ENCODE measurements around the gene CYB561. TPM values are rescaled to one million over a fixed set of nuclear protein-coding genes. Genes with fewer than 3 reads are reported as not detected.

CYB561 gene
- total RNA-seq, 1 donor: 32.2 TPM

DNA sequence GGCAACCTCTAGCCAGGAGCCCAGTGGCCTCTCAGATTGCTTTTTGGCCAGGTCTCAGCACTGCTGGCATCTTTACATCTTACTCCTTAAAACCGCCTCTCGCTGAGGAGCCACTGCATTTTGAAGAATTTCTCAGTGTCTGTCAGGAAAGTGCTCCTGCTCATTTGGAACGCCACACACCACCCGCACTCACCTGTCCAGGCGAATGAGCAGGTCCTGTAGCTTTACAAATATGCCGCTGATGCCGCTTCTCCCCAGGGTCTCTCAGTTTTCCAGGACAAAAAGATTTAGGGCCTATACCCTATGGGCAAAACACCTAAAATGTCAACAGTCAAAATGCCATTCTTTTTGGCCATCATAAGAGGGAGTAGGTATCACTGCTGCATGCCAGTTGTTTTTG is 22.1 kb downstream of the CYB561 start:
- H3K27ac ChIP-seq (ENCODE audit: low read depth, low read length): no peak overlapping the region
- H3K4me3 ChIP-seq (ENCODE audit: insufficient read depth, low read length): no peak overlapping the region
- DNase-seq (ENCODE audit: insufficient read length, low spot score, missing footprints): peak; percentile 77
- H2AFZ ChIP-seq (ENCODE audit: low read length): no peak overlapping the region
- H3K4me1 ChIP-seq (ENCODE audit: insufficient read depth, low read length): peaks cover 3% of the 10 kb centered on the region
- H3K9me3 ChIP-seq (ENCODE audit: low read depth, low read length): no peaks in the 10 kb centered on the region
- TF ChIP-seq, protein P1, sequence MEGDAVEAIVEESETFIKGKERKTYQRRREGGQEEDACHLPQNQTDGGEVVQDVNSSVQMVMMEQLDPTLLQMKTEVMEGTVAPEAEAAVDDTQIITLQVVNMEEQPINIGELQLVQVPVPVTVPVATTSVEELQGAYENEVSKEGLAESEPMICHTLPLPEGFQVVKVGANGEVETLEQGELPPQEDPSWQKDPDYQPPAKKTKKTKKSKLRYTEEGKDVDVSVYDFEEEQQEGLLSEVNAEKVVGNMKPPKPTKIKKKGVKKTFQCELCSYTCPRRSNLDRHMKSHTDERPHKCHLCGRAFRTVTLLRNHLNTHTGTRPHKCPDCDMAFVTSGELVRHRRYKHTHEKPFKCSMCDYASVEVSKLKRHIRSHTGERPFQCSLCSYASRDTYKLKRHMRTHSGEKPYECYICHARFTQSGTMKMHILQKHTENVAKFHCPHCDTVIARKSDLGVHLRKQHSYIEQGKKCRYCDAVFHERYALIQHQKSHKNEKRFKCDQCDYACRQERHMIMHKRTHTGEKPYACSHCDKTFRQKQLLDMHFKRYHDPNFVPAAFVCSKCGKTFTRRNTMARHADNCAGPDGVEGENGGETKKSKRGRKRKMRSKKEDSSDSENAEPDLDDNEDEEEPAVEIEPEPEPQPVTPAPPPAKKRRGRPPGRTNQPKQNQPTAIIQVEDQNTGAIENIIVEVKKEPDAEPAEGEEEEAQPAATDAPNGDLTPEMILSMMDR (IDR thresholded peaks at IDR 0.05; ENCODE audit: extremely low read depth, low read depth, low read length): no peak
- no peaks in the 10 kb centered on the region for H3K79me2 ChIP-seq (ENCODE audit: insufficient read depth, low read length)
- no peaks in the 10 kb centered on the region for H3K27me3 ChIP-seq (ENCODE audit: insufficient read depth, low read length)
- H4K20me1 ChIP-seq (ENCODE audit: insufficient read depth, low read length): peaks cover 16% of the 10 kb centered on the region
- peaks cover 36% of the 10 kb centered on the region for H3K36me3 ChIP-seq (ENCODE audit: insufficient read depth, low read length)
- no peak overlapping the region for H3K4me2 ChIP-seq (ENCODE audit: insufficient read depth, low read length)

DNA sequence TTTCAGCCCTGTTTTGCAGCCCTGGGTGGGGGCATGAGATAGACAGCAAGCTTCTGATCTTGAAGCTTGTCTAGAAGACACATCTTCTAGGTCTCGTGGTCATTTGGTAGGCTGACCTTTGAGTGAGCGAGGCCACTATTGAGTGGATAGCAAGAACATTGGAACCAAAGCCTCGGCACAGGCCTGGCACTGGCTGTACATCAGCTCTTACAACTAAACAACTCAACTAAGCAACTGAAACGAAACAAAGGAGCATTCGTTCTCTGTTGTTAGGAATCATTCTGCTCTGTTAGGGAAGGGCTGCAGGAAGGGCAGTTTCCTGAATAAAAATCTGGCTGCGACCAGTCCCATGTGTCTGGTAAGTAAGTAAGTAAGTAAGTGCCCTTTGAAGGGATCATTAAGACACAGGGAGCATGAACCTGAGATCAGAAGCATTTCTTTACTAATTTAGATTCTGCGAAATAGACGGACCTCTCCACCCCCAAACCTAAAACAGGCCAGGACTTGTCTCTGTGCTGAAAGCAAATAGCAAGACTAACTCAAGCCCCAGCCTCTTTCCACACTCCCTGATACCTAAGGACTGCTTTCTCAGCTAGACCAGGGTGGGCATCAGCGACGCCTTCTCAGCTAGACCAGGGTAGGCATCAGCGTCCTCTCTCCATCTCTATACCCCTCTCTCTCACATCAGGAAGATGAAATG is 22.7 kb downstream of the CYB561 start:
- Histone ChIP-seq H3K9me3 (ENCODE audit: low read depth, low read length) (no peaks in the 10 kb centered on the region), H4K20me1 (ENCODE audit: insufficient read depth, low read length) (peaks cover 16% of the 10 kb centered on the region), H3K27me3 (ENCODE audit: insufficient read depth, low read length) (no peaks in the 10 kb centered on the region), H3K36me3 (ENCODE audit: insufficient read depth, low read length) (peaks cover 41% of the 10 kb centered on the region), H3K27ac (ENCODE audit: low read depth, low read length) (no peak overlapping the region), H2AFZ (ENCODE audit: low read length) (no peak overlapping the region), H3K4me3 (ENCODE audit: insufficient read depth, low read length) (no peak overlapping the region), H3K4me2 (ENCODE audit: insufficient read depth, low read length) (no peak overlapping the region), H3K4me1 (ENCODE audit: insufficient read depth, low read length) (peaks cover 3% of the 10 kb centered on the region), H3K79me2 (ENCODE audit: insufficient read depth, low read length) (no peaks in the 10 kb centered on the region)
- TF ChIP-seq, protein P1 (IDR thresholded peaks at IDR 0.05; ENCODE audit: extremely low read depth, low read depth, low read length): no peak
- peak; percentile 22 for DNase-seq (ENCODE audit: insufficient read length, low spot score, missing footprints)

DNA sequence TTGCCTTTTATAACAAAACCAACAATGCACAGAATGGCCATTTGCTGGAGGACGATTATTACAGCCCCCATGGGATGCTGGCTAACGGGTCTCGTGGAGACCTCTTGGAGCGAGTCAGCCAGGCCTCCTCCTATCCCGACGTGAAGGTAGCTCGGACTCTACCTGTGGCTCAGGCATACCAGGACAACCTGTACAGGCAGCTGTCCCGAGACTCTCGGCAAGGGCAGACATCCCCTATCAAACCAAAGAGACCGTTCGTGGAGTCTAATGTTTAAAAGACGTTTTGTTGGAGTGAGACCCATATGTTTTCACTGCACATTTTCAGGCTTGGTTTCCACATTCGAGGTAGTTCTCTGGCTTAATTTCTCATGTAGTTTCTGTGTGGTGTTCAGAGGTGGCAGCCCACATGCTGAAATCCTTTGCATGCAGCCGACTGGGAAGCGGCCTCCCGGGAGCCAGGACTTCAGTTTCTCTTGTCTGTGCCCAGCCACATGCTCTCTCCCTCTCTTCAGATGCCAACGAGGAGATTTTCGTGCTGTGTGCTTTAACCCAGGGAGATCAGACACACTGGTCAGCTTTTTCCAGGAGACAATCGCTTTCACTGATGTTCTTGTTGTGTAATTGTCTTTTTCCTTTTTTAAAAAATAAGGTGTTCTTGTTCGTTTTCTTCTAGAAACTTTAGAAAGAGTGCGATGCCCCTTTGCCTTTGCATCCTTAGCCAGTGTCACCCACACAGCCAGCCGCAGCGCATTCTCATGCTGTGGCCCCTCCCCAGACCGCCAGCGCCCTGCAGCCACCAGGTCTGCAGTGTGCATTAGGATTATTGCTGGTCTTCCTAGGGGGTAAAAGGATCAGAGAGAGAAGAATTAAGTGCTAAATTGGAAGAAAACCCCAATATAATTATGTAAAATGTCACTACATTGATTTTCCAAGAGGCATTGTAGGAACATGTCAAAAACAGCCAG is 24.1 kb downstream of the CYB561 start:
- Histone ChIP-seq H3K27ac (ENCODE audit: low read depth, low read length) (no peak overlapping the region), H3K79me2 (ENCODE audit: insufficient read depth, low read length) (no peaks in the 10 kb centered on the region), H3K36me3 (ENCODE audit: insufficient read depth, low read length) (peaks cover 51% of the 10 kb centered on the region), H2AFZ (ENCODE audit: low read length) (no peak overlapping the region), H3K4me3 (ENCODE audit: insufficient read depth, low read length) (no peak overlapping the region), H3K4me1 (ENCODE audit: insufficient read depth, low read length) (peaks cover 3% of the 10 kb centered on the region), H3K4me2 (ENCODE audit: insufficient read depth, low read length) (no peak overlapping the region), H3K27me3 (ENCODE audit: insufficient read depth, low read length) (no peaks in the 10 kb centered on the region), H3K9me3 (ENCODE audit: low read depth, low read length) (no peaks in the 10 kb centered on the region), H4K20me1 (ENCODE audit: insufficient read depth, low read length) (peaks cover 11% of the 10 kb centered on the region)
- TF ChIP-seq, protein P1 (IDR thresholded peaks at IDR 0.05; ENCODE audit: extremely low read depth, low read depth, low read length): no peak
- DNase-seq (ENCODE audit: insufficient read length, low spot score, missing footprints): peak; percentile 66
